Stimulated activated CD8-positive, alpha-beta memory T cell treated with anti-CD3 and anti-CD28 coated beads, Interleukin-12 subunit alpha, Interleukin-12 subunit beta, amount 100 ng/mL, for 24 hours (primary cell): ENCODE measurements around the gene ESR1.
"Not testable (repeated sequence)": the region's sequence is repeated elsewhere in the genome, so short reads cannot be mapped to it uniquely, and the experiment has no call there.

Source experiments
- DNase-seq: peaks from one replicate; pipeline ENCODE4 v3.0.0-alpha.2; 2020; ENCODE audit errors: extremely low read depth

The ESR1 gene

DNA sequence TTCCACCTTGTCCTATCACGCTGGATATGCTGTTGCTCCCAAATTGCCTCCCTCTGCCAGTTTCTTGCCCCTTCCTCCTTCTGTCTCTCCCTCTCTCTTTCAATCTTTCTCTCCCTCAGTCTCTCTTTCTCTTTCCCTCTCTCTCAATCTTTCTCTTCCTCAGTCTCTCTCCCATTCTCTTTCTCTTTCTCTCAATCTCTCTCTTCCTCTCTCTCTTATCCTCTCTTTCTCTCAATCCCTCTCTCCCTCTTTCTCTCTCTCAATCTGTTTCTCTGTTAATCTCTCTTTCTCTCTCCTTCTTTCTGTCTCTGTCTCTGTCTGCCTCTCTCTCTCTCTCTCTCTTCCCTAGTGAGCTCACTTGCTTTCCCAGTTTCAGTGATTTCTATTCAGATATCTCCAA lies 245.8 kb downstream of the ESR1 start:
- no peak for DNase-seq

DNA sequence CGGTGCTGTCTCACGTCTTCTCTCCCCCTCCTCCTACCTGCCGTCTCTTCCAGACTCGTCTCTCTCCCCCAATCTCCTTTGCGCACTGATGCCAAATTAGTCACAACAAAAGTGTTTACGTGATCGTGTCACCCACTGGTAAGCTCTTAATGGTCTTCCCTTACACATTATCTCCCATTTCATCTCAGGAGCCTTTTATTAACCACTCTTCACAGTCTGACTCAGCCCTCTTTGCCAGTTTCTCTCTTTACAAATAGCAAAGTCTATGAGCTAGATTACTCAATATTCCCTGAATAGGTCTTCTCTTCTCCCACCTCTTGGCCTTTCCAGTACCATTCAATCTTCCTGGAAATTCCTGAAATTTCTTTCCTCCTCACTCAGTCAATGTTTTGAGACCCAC lies 247.0 kb downstream of the ESR1 start:
- no peak for DNase-seq

DNA sequence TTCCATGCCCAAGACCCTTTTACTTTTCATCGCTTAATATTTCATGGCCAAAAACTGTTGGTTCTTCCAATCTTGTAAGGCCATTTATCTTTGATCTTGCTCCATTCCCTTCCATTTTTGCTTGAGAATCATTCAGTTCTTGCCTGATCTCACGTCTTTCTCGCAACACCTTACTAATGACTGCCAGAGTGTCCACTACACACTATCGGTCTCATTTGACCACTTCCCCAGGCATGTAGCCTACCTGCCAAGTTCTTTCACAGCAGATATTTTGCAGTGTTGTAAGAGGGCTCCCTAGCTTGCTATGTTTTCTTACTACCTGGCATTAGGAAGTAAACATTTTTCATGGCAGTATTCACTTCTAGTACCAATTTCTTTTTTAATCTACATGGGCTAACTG lies 248.0 kb downstream of the ESR1 start:
- no peak for DNase-seq

DNA sequence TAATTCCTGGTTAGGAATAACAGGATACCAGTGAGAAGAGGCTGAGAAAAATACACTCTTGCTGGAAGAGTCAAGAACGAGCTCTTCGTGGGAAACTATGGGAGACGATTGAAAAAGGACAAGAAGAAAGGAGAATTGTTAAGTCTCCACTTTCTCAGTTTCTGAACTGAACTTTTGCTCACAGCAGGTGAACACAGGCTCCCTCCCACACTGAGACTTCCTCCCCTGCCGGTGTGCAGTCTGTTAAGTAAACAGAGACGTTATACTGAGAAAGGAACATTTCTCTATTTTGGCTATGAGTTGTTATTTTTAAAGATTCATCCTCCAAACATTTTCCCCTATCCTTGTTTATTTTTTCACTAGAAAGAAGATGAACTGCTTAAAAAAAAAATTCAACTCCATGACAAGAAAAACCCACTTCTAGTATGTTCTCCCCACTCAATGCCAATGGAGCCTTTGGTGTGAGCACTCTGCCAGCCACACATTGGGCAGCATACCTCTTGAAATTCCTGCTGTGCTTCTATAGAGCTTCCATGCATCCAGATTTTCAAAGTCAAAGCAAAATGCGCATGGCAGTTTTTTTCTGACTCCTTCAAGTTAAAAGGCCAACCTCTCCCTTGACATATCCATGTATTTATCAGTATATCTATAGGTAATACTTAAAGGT lies 250.5 kb downstream of the ESR1 start:
- DNase-seq: no peak

DNA sequence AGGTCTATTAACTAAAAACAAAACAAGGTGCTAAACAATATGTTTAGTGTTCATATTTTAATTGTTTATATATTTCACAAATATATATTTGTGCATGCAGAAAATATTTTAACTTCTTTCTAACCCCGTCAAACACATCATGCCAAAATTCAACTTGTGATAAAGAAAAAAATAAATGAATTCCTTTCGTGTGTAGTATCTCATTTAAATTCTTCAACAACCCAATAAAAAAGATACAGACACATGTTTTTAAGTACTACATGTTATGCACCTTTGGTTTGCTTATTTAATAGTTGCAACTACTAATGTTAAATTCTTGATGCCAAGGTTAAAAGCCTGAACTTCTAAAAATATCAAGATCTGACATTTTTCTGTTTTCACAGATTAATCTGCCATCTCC lies 252.4 kb downstream of the ESR1 start:
- DNase-seq: no peak

DNA sequence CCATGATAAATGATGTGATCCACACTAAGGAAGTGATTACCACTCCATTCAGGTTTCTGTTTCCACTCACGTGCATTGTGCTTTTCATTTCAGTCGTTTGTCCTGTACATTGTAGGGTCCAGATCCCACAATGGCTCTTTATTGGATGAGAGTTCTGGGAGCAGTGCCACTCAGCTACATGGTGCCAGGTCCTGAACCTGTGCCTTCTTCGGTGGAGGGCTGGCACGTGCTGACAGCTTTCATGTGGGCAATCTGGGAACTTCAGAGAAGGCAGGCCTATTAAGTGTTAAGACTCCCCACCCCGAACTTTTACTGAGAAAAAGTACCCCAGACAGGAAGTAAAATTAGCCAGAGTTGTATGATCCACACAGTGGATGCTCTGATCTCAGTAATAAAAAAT lies 255.0 kb downstream of the ESR1 start:
- DNase-seq: no peak

DNA sequence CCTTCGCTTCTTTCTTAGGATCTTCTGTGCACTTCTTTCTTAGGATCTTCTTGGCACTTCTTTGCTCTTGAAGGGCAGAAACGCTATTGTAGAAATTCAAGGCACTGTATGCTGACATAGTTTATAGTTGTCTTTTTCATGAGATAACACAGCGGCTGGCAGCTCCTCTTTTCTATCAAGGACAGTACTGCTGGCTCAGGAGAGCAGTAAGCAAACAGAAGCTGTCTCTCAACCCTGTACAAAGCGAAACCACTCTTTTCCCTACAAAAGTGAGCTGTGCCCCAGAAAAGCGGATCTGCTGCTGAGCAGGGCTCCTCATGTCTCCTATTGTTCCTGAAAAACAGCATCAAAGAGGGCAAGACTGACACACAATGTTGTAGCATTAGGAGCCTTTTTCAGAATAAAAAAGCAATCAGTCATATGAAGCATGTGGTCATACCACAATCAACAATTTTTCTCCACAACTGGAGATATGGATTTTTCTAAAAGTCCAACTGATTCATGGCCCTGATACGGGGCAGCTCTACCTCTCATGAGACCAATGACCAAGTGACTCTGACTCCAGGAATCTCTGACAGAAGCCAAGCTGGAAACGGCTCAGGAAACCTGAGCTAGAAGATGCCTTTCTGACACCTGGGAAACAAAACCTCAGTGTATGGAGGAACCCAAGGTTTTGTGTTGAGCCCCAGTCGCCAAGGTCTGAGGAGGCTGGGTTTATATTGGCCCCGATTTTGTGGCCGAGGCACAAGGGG lies 255.9 kb downstream of the ESR1 start:
- no peak for DNase-seq

DNA sequence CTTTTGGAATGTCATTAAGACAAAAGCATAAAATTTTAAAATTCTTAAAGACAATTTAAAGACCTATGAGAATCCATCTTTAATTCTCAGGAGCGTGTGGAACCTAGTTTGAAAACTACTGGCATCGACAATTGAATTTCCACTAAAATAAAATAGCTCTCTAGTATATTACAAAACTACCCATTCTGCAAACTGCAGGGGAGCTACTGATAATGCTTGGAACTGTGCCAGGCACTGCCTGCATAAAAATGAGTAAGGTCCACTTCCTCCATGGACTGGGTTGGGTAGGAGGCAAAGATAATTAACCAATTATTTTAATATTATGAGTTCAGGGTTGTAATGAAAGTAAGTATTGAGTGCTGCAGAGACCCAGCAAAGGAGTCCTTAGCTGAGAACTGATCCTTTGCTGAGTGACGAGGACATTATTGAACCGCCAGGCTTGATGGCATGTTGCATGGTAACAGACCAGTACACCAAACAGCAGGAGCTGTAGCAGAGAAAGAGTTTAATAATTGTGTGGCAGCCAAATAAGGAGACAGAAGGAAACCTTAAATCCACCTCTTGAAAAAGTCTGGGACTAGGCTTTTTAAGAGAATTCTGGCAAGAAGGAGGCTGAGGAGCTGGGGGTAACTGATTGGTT lies 261.3 kb downstream of the ESR1 start:
- no peak for DNase-seq

DNA sequence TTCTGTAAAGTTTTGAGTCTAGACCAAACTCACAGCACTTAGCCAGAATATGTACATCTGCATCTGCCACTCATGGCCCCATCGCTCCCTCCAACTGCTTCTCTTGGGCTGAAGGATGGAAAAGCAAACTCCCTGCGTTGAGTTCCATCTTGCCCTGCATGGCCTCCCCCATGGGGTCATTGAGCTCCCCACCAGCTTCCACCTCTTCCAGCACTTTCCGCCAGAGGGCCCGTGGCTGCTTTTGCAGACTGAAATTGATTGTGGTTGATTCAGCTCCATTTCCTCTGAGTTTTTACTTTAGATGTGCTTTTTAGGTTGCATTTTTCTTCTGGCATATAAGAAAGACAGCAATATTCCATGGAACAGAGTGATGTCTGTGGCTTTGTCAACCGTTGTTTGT lies 263.1 kb downstream of the ESR1 start:
- DNase-seq: no peak

DNA sequence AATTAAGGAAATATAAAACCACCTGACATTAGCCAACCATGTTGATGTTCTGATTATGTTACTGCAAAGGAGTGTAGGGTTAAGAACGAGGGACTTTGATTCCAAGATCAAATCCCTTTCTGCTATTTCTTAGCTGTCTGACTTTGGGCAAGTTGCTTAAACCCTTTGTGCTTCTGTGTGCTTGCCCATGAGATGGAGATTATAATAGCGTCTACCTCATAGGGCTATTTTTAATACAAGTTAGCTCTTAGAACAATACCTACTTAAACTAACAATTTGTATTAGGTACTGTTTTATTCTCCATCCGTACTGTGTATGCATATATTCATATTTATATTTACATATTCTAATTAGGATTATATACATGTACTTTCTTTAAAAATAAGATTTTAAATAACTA lies 263.8 kb downstream of the ESR1 start:
- no peak for DNase-seq

DNA sequence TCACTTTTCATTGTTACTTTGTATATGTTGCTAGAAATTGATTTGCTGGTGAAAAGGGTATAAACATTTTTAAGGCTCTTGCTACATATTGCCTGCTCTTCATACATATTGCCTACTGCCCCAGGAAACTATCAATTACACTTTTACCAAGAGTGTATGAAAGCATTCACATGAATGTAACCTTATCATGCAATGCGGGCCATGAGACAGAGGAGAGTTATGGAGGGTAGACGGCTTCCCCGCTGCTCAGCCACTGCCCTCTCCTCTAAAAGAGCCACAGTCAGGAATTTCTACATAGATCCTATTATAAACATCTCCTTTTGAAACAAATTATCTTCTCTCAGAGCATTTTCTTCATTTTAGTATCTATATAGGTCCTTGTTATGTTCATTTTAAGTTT lies 264.4 kb downstream of the ESR1 start:
- DNase-seq: no peak

DNA sequence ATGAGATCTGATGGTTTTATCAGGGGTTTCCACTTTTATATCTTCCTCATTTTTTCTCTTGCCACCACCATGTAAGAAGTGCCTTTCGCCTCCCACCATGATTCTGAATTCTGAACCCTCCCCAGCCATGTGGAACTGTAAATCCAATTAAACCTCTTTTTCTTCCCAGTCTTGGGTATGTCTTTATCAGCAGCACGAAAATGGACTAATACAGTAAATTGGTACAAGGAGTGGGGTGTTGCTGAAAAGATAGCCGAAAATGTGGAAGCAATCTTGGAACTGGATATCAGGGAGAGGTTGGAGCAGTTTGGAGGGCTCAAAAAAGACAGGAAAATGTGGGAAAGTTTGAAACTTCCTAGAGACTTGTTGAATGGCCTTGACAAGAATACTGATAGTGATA lies 268.8 kb downstream of the ESR1 start:
- not testable (repeated sequence) for DNase-seq

DNA sequence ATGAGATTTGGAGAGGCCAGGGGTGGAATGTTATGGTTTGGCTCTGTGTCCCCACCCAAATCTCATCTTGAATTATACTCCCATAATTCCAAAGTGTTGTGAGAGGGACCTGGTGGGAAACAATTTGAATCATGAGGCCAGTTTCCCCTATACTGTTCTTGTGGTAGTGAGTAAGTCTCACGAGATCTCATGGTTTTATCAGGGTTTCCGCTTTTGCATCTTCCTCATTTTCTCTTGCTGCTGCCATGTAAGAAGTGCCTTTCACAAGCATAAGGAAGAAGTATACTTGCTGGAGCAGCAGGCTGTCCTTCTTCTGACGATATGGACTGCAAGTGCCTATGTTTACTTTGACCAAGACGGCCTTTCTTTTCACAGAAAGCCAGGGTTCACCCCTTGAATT lies 270.5 kb downstream of the ESR1 start:
- DNase-seq: no peak

DNA sequence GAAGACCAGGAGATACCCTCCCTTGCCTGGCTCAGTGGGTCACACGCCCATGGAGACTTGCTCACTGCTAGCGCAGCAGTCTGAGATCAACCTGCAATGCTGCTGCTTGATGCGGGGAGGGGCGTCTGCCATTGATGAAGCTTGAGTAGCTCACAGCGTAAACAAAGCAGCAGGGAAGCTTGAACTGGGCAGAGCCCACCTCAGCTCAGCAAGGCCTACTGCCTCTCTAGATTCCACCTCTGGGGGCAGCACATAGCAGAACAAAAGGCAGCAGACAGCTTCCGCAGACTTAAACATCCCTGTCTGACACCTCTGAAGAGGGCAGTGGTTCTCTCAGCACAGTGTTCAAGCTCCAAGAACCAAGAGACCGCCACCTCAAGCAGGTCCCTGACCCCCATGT lies 271.3 kb downstream of the ESR1 start:
- DNase-seq: no peak

DNA sequence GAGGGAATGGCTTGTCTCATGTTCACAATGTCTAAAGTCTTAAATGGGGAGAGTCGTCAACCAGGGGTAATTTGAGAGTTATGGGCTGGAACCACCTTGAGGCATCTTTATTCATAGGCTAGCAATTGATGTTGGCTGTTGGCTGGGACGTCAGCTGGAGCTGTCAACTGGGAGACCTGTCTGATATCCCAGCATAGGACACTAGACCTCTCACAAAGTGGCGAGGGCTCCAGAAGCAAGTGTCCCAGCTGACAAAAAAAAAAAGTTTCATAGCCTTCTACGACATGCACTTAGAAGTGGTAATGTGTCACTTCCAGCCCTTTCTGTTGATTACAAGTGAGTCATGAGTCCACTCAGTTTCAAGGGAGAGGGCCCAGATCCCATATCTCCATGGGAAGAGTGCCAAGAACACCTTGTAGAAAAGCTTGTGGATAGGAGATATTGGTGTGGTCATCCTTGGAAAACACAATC lies 278.0 kb downstream of the ESR1 start:
- no peak for DNase-seq

DNA sequence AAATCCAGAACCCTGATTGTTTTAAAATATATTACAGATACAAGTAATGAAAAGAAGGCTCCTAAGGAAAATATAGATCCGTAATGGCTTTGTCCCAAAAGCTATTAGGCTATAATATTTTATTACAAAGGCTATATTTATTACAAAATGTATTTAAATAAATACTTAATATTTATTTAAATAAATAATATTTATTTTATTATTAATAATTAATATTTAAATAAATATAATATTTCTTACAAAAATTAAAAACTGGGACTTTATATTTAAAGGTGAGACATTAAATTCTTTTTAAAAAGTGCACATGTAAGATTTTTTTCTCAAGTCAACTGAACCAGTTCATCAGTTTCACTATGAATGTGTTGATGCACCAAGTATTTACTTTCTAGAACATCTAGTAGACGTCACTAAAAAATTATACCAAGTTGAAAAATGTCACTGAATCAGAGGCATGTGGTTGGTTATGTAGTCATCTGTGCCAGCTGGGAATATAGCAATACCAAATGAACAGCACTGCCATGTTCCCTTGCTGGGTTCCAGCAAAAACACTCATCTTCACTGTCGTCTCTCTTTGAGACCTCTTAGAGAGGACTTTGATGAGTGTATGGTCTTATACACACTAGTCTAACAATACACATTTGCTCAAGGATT lies 278.9 kb downstream of the ESR1 start:
- no peak for DNase-seq

DNA sequence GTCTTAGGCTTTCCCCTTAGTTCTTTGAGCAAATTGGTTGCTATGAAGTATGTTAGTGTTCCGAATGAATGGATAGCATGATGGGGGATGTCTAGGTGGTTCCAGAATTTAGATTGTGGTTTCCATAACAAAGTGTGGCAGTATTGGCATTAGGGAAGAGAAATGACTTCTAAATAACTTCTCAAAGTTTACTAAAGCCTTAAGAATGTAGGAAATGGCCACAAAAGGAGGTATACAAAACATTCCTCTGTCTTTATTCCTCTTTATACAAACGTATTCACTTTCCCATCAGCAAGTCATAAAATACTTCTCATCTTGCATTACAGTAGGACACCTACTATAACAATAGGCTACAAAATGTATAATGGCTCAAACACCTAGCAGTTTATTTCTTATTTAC lies 279.6 kb downstream of the ESR1 start:
- DNase-seq: no peak

DNA sequence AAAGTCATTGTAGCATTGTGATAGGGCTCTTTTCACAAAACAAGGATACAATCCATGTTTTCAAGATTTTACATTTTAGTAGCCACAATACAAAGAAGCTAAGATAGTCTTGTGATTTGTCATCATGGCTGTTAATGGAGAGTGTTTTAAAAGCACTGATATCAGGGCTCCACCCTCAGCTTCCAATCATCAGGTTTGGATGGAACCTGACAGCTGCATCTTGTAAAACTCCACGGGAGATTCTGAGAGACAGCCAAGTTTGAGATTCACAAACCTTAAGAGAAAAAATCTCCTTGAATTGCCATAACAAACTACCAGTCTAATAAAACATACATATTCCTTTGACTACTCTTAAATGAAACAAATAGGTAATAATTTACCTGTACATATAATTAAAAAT lies 280.2 kb downstream of the ESR1 start:
- no peak for DNase-seq

DNA sequence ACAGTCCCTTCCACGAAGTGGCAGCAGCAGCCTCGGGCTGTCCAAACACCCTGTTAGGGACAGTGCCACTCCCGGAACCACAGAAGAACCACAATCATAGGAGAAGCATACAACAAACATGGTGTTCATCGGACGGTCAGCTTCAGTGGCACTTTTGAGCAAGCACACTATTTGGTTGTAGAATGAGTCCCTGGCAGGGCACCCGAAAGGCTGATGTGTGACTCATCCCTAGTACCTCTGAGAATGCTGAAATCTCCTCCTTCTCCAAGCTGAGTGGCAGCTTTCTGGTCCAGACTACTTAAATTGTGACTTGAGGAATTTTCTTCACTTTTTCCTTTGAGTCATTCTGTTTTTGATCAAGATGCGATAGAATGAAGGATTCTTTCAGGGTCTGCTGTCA lies 282.5 kb downstream of the ESR1 start:
- no peak for DNase-seq

DNA sequence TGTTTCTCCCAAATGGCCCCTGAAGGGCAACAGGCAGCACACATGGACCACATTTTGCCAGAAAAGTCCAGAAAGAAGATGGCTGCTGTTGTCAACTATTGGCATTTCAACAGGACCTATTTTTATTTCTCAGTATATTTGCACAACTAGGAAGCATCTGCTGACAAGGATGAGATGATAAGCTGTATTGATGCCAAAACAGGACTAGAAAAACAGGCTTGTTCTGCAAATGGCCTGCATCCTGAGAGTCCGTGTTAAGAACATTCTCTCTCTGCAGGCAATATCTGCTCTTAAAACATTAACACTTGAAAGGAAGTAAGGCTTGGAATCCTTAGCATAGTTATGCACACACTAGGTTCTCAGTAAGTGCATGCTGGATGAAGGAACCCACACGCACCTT lies 283.7 kb downstream of the ESR1 start:
- no peak for DNase-seq

DNA sequence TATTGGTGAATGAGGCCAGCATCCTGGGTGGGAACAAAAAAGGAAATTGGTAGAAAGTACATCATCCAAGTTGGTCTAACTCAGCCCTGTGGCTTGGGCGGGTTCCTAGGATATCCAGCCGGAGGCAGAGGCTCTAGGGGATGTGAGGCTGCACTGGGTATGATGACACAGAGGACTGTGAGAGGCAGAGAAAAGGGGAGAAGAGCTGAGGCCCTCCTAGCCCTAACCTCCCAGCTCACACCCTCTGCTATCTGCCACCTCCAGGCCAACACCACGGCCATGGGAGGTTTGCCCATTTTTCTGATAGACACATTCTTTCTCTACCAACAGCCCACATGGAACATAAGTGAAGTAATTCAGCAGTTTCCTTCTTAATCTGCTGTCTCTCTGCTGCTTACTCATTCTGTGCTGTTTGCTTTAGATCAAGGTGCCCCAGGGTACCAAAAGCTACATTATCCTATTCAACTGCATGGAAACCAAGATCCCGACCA lies 284.4 kb downstream of the ESR1 start:
- DNase-seq: no peak

DNA sequence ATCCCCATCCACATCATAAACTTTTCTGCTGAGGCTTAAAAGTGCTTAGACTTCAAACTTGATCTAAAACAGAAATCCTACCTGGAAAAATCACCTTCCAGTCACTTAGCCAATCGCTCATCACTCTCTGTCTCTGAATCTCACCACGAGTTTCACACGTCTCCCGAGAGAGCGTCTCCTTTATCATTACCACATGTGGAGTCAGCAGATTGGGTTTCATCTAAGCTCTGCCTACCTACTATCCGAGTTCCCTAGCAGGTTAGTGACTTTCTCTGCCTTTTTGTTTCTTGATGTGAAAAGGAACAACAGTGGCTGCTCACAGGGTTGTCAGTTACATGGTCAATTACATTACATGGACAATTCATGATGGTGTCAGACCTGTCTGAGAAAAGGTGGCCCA lies 286.2 kb downstream of the ESR1 start:
- DNase-seq: no peak

DNA sequence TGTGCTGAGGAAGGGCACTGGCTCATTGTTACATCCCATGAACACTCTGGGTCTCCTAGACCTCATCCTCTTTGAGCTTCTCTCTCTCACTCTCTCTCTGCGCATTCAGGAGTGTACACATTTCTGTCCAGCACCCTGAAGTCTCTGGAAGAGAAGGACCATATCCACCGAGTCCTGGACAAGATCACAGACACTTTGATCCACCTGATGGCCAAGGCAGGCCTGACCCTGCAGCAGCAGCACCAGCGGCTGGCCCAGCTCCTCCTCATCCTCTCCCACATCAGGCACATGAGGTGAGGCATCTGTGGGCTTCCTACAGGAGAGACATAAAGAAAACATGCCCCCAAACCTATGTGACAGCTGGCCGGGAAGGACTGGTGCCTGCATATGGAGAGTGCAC lies 286.8 kb downstream of the ESR1 start:
- DNase-seq: no peak
